ENCODE data around the gene DKK3. TPM values are rescaled to one million over a fixed set of nuclear protein-coding genes. Genes with fewer than 3 reads are reported as not detected.

DKK3 gene
- total RNA-seq, 1 experiment from 2014 or later, result 269 TPM

GRCh38 chr11:11967669-11968510 lies 40.5 kb downstream of the DKK3 start:
- Histone ChIP-seq H3K4me3 (no peak overlapping the region), H3K9me3 (no peaks in the 10 kb centered on the region), H3K36me3 (peaks cover 67% of the 10 kb centered on the region), H3K27me3 (no peaks in the 10 kb centered on the region)
- no peak for DNase-seq

- DNase-seq, result peak; percentile 58
- H3K9me3 ChIP-seq, result no peaks in the 10 kb centered on the region
- H3K4me3 ChIP-seq, result no peak overlapping the region
- H3K27me3 ChIP-seq, result no peaks in the 10 kb centered on the region
- H3K36me3 ChIP-seq, result peaks cover 68% of the 10 kb centered on the region
Observed at GRCh38 chr11:11966826-11967668, 41.4 kb downstream of the DKK3 start.

DNA sequence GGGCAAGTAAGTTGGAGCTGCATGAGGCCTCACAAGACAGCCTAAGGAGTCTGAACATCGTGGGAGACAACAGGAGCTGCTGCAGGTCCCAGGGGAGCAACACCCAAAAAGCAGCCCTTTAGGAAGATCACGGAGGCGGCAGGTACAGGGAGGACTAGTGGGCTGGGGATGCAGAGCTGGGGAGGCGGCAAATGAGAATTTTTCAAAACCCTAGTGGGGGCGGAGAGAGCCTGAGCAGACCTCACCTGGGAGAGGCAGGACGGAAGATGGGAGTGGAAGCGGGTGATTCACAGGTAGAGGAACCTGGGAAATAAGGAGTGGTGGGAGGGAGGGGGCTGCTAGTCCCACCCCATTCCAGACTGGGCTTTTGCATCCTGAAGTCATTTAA lies 42.1 kb downstream of the DKK3 start:
- DNase-seq, result no peak
- H3K9me3 ChIP-seq, result no peaks in the 10 kb centered on the region
- no peak overlapping the region for H3K4me3 ChIP-seq
- peaks cover 70% of the 10 kb centered on the region for H3K36me3 ChIP-seq
- H3K27me3 ChIP-seq, result no peaks in the 10 kb centered on the region

- DNase-seq, result no peak
- H3K9me3 ChIP-seq, result no peaks in the 10 kb centered on the region
- H3K4me3 ChIP-seq, result no peak overlapping the region
- peaks cover 67% of the 10 kb centered on the region for H3K36me3 ChIP-seq
- H3K27me3 ChIP-seq, result no peaks in the 10 kb centered on the region
Observed at GRCh38 chr11:11965656-11966353, 42.6 kb downstream of the DKK3 start.

DNA sequence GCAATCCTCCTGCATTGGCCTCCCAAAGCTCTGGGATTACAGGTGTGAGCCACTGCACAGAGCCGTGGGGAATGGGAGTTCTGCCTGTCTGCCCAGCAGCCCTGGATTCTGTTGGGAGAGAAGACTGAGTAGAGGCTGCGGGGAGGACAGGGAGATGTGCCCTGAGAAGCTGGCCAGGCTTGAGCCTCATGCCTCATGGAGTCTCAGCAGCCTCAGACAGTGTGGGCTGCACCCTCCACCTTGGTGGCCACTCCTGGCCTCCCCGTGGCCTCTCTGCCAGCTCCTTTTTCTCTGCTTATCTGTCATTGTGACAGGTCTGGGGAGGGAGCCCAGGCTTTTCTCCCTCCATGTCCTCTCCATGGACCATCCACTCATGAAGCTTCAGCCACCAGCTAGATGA lies 43.2 kb downstream of the DKK3 start:
- DNase-seq, result no peak
- no peaks in the 10 kb centered on the region for H3K27me3 ChIP-seq
- peaks cover 68% of the 10 kb centered on the region for H3K36me3 ChIP-seq
- H3K9me3 ChIP-seq, result no peaks in the 10 kb centered on the region
- no peak overlapping the region for H3K4me3 ChIP-seq

GRCh38 chr11:11964774-11965150 lies 43.7 kb downstream of the DKK3 start:
- Histone ChIP-seq H3K9me3 (no peaks in the 10 kb centered on the region), H3K4me3 (no peak overlapping the region), H3K27me3 (no peaks in the 10 kb centered on the region), H3K36me3 (peaks cover 67% of the 10 kb centered on the region)
- no peak for DNase-seq

GRCh38 chr11:11963842-11964773 lies 44.3 kb downstream of the DKK3 start:
- Histone ChIP-seq H3K9me3 (no peaks in the 10 kb centered on the region), H3K36me3 (peaks cover 68% of the 10 kb centered on the region), H3K4me3 (no peak overlapping the region), H3K27me3 (no peaks in the 10 kb centered on the region)
- no peak for DNase-seq

GRCh38 chr11:11963067-11963466 lies 45.4 kb downstream of the DKK3 start:
- no peak for DNase-seq
- no peaks in the 10 kb centered on the region for H3K27me3 ChIP-seq
- peaks cover 68% of the 10 kb centered on the region for H3K36me3 ChIP-seq
- H3K4me3 ChIP-seq, result no peak overlapping the region
- H3K9me3 ChIP-seq, result no peaks in the 10 kb centered on the region

DNA sequence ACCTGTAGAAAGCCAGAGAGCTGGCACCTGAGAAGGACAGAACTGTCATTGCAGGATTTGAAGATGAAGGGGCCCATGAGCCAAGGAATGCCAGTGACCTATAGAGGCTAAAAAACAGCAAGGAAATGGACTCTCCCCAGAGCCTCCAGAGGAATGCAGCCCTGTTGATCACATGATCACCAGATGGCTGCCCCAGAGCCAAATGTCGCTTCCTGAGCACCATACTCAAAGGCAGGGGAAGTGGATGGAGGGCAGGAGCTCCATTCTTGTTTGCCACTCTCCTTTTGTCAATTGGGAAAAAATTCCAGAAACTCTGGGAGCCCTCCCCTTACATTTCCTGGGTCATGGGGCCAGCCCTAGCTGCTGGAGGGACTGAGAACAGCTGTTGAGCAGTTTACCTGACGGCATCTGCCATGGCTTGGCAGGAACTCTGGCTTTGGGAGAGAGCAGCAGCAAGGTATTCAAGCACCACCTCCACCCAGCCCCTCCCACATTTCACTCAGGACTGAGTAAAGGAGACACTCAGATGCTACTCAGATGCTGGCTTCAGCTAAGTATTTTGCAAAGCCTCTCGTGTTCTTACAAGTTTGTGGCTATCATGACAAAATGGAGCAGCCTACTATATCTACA lies 46.9 kb downstream of the DKK3 start:
- Histone ChIP-seq H3K27me3 (no peaks in the 10 kb centered on the region), H3K9me3 (no peaks in the 10 kb centered on the region), H3K36me3 (peaks cover 68% of the 10 kb centered on the region), H3K4me3 (no peak overlapping the region)
- DNase-seq, result no peak

- H3K36me3 ChIP-seq, result peaks cover 66% of the 10 kb centered on the region
- no peak for DNase-seq
- no peaks in the 10 kb centered on the region for H3K9me3 ChIP-seq
- no peaks in the 10 kb centered on the region for H3K27me3 ChIP-seq
- H3K4me3 ChIP-seq, result no peak overlapping the region
Observed at GRCh38 chr11:11960687-11961086, 47.7 kb downstream of the DKK3 start.

- H3K27me3 ChIP-seq, result no peaks in the 10 kb centered on the region
- no peak overlapping the region for H3K4me3 ChIP-seq
- H3K9me3 ChIP-seq, result no peaks in the 10 kb centered on the region
- DNase-seq, result no peak
- H3K36me3 ChIP-seq, result peaks cover 69% of the 10 kb centered on the region
Observed at GRCh38 chr11:11959601-11960000, 48.8 kb downstream of the DKK3 start.

- no peak overlapping the region for H3K4me3 ChIP-seq
- H3K27me3 ChIP-seq, result no peaks in the 10 kb centered on the region
- no peaks in the 10 kb centered on the region for H3K9me3 ChIP-seq
- DNase-seq, result no peak
- peaks cover 71% of the 10 kb centered on the region for H3K36me3 ChIP-seq
Observed at GRCh38 chr11:11958403-11959231, 49.8 kb downstream of the DKK3 start.

DNA sequence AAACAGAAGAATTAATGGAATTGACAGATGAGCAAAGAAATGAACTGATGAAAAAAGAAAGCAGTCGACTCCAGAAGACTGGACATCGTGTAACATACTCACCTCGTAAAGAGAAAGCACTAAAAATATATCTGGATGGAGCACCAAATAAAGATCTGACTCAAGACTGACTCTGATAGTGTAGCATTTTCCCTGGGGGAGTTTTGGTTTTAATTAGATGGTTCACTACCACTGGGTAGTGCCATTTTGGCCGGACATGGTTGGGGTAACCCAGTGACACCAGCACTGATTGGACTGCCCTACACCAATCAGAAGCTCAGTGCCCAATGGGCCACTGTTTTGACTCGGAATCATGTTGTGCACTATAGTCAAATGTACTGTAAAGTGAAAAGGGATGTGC lies 52.4 kb downstream of the DKK3 start:
- no peak overlapping the region for H3K4me3 ChIP-seq

DNA sequence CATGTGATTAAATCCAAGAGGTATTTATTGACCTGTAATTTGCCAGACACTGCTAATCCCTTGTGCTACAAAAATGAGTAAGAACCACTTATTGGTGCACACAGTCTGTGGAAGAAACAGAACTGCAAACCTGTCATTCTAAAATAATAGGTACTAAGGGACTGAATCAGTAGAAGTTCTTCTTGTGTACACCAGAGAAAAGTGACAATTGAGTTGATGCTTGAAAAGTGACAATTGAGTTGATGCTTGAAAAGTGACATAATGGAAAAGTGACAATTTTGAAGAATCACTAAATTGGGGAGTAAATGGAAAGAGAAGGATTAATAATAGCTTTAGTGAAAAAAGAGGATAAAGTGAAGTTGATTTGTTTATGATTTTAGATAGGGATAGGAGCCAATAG lies 56.4 kb downstream of the DKK3 start:
- Histone ChIP-seq H3K9me3 (no peaks in the 10 kb centered on the region), H3K36me3 (peaks cover 81% of the 10 kb centered on the region), H3K4me3 (no peak overlapping the region), H3K27me3 (no peaks in the 10 kb centered on the region)
- DNase-seq, result no peak

More for the DNA sequence above, 52.4 kb downstream of the DKK3 start:
- no peak for DNase-seq
- H3K27me3 ChIP-seq, result no peaks in the 10 kb centered on the region
- H3K9me3 ChIP-seq, result no peaks in the 10 kb centered on the region
- peaks cover 74% of the 10 kb centered on the region for H3K36me3 ChIP-seq

GRCh38 chr11:11949482-11949881 lies 58.9 kb downstream of the DKK3 start:
- H3K4me3 ChIP-seq, result no peak overlapping the region
- no peaks in the 10 kb centered on the region for H3K9me3 ChIP-seq
- no peak for DNase-seq
- H3K36me3 ChIP-seq, result peaks cover 74% of the 10 kb centered on the region
- no peaks in the 10 kb centered on the region for H3K27me3 ChIP-seq

Data from MG63 (cell line).